Esophagus squamous epithelium (tissue), 4 donors: Measurements from ENCODE around the gene UTP20.

Experiments
- CTCF ChIP-seq, 6 experiments: fragments of 450-650 bp in 4 of 6; fragments of 200-600 bp in 2 of 6; sonication (generic) in 2 of 6; IDR thresholded peaks; one replicate each; pipeline ENCODE4 v1.5.1; 2016 to 2019; ENCODE audit warnings: antibody characterized with exemption in 6 of 6, mild to moderate bottlenecking in 4 of 6, moderate library complexity in 4 of 6
- POLR2A ChIP-seq, 4 donors: fragments of 450-650 bp; IDR thresholded peaks; one replicate each; pipeline ENCODE4 v1.6.1; 2017; ENCODE audit warnings: antibody characterized with exemption in 4 of 4, mild to moderate bottlenecking in 4 of 4, moderate library complexity in 3 of 4

GRCh38 chr12:101327546-101327945 lies 47.6 kb downstream of the UTP20 start:
- TF ChIP-seq CTCF (IDR thresholded peaks at IDR 0.05) (no peak), POLR2A (IDR thresholded peaks at IDR 0.05) (no peak)
